HK-2 (cell line): ENCODE results near the gene TENT5C.

Source experiments
- DNase-seq: peaks from one replicate; pipeline ENCODE4 v3.0.0-alpha.2; 2018; ENCODE audit not compliant: unreplicated experiment

The TENT5C gene

DNA sequence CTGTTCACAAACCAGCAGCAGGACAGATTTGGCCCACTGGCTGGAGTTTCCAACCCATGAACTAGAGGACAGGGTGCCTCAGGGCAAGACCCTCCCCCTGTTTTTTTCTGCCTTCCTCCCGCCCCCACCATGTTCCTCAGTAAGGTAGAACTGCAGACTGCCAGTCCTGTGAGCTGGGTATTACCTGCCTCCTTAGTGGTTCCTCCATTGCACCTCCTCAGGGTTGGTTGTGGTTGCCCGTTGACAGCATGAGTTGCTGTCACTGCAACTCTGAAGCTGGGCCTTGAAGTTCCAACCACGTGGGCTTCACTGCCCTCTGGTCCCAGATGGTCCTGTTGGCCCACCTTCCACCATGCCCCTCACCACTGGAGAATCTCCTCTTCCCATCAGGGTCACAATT is 28.8 kb downstream of the TENT5C start:
- DNase-seq, result no peak

DNA sequence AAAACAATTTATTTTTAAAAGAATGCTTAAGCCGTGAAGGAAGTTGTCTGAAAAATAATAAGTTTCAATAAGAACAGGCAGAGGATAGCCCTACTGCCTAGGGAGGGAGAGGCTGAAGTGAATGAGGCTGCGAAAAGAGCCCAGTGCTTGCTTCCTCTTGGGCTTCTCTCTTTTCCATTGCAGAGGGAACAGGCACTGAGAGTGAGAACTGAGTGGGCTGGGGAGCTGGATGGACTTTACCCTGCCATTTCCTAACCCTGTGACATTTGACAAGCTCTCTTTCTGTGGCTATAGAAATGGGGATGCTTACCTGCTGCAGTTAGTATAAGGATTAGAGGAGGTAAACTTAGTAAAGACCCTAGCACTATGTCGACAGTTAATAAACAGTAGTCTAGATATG is 30.0 kb downstream of the TENT5C start:
- DNase-seq, result no peak

DNA sequence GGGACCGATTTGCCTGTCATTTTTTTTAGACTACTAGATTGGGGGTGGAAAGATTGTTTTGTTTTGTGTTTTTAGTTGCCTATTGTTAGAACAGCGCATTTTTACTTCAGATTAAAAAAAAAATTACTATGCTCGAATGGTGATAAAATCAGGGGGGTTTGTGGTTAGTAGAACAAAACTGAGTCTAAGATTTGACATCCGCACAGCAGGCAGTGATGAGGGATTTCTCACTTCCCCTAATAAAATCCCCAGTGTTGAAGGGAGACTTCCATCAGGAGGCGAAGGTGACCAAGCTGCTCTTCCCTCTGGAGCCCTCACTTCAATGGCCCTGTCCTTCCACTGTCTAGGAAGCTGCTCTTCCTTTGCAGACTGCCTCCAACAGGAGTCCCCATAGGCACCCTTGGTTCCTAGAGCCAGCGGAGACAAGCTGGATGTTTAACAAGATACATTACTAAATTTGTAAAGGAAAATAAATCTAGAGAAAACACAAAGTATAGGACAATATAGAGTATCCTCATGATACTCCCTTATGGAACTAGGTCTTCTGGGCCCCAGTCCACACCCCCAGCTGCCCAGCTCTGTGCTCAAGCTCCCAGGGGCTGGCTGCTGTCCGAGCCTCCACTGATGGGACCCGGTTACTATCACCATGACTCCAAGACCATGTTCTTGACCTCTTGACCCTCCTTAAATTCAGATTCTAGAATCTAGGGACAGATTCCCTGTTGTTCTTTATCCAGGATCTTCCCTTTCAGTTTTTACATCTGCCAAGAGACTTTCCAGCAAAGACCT is 31.0 kb downstream of the TENT5C start:
- no peak for DNase-seq

- no peak for DNase-seq
Observed at GRCh38 chr1:117638141-117638540, 32.3 kb downstream of the TENT5C start.

DNA sequence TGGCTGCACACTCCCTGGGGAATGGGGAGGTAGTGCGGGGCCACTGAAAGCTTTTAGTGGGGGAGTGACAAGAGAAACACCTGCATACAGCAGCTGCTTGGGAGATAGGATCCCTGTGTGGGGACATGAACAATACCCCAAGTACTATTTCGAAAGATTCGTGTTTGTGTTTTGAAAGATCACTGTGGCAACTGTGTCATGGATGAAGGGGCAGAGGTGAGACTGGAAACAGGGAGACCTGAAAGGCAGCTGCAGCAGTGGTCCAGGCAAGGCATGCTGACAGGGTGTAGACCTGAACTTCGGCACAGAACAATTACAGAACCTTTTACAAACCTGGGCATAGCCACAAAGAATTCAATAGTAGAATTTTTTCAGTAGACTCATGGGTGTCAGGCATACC is 32.9 kb downstream of the TENT5C start:
- no peak for DNase-seq

DNA sequence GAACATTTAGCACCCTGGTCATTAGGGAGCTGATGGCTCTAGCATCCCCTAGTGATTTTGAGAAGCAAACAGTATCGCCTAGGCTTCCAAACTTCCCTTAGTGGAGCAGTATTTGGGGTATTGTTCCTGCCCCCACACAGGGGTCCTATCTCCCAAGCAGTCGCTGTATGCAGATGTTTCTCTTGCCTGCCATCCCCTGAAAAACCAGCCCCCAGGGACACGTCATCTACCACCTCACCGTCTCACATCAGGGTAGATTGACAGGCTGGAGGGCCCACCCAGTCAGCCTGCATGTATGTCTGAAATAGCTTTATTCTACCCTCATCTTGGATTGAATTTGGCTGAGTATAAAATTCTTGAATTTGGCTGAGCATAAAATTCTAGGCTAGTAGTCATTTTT is 33.9 kb downstream of the TENT5C start:
- no peak for DNase-seq

GRCh38 chr1:117641536-117641935 is 35.7 kb downstream of the TENT5C start:
- DNase-seq, result no peak

DNA sequence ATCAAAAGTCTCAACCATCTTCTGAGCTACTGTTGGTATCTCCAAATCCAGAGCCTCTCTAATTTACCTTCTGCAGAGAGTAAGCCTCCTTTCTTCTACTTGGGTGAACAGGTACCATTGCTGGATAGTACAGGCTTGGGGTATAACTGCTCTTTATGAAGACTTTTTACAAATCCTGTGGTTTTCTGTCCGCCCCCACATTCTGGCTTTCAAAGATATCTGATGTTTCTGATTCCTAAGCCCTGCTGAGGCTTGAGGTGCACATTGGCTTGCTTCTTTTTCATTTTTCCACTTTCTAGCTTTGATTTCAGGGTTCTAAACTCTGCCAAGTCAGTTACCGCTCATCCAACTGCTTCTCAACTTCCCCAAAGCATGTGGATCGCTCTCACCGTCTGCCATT is 37.1 kb downstream of the TENT5C start:
- no peak for DNase-seq

DNA sequence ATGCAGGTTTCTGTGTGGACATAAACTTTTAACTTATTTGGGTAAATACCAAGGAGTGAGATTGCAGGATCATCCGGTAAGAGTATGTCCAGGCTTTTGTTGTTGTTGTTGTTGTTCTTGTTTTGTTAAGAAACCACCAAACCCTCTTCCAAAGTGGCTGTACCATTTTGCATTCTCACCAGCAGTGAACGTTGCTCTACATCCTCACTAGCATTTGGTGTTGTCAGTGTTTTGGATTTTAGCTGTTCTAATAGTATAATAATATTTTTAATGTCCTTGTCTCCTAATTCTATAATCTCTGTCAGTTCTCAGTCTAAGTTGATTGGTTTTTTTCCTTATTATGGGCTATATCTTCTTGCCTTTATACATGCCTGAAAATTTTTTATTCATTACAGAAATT is 37.8 kb downstream of the TENT5C start:
- DNase-seq, result no peak

GRCh38 chr1:117644696-117645311 is 39.0 kb downstream of the TENT5C start:
- no peak for DNase-seq

GRCh38 chr1:117645343-117645742 is 39.5 kb downstream of the TENT5C start:
- DNase-seq, result no peak

GRCh38 chr1:117646007-117646811 is 40.4 kb downstream of the TENT5C start:
- no peak for DNase-seq

GRCh38 chr1:117646956-117647355 is 41.1 kb downstream of the TENT5C start:
- no peak for DNase-seq

- no peak for DNase-seq
Observed at GRCh38 chr1:117648015-117648414, 42.2 kb downstream of the TENT5C start.

GRCh38 chr1:117650840-117651568 is 45.2 kb downstream of the TENT5C start:
- DNase-seq, result no peak

DNA sequence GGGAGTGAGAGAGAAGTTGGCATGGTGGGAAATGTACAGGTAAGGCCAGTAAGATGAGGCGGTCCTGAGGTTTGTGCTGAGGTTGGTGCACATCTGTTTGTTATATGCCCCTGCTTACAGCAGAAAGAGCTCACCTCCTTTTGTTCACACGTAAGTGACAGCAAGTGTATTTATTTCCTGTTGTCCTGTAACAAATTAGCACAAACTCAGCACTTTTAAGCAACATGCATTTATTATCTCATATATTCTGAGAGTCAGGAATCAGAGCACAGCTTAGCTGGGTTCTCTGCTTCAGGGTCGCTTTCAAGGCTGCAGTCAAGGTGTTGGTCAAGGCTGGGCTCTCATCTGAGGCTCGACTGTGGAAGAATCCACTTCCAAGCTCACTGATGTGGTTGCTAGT is 45.8 kb downstream of the TENT5C start:
- DNase-seq, result no peak

DNA sequence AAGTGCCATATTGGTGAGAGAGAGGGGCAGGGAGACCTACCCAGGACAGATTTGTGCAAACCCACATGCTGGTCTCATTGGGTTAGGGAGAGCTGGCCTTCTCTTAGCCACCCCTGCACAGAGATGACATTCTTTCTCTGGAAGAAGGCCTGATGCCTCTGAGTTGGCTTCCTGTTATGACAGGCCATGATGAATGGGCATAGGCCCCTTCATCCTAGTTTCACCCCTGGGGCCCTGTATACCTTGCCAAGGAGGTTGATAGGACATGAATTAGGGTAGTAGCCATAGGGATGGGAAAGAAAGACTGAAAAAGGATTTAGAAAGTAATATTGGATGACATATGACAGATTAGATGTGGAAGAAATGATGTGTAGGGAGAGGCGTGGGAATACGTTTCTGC is 46.6 kb downstream of the TENT5C start:
- no peak for DNase-seq

GRCh38 chr1:117653195-117653594 is 47.3 kb downstream of the TENT5C start:
- DNase-seq, result no peak

GRCh38 chr1:117653732-117654492 is 48.1 kb downstream of the TENT5C start:
- DNase-seq, result no peak

DNA sequence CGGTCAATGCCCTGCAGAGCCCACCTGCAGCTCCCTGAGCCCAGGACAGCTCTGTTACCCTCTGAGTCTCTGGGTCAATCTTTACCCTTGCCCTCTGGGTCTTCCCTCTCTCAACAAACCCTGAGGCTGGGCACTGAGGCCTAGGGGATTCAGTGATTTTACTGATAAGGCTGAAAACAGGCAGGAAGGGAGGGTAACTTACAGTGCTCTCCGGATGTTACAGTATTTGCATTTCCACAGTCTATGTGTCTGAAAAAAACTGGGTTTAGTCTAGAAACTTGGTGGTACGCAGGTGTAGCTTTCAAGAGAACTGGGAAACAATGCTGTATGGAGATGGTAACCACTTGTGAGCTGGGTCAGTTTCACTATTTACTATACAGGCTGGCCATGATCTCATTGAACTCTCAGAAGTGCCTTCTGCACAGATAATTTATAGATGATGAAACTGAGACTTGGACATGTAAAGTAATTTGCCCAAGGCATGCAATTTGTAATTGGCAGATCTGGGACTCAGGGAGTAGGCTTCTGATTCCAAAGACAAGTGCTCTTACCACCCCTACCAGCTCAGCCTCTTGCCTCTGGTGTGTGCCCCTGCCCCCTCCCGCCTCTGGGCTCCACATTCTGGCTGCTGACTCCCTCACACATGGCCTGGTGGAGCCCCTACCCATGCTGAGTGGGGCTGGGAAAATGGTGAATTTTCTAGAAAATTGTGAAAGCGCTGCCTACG is 48.8 kb downstream of the TENT5C start:
- DNase-seq, result no peak

GRCh38 chr1:117655220-117655577 is 49.4 kb downstream of the TENT5C start:
- DNase-seq, result no peak
